Measurements from ENCODE around the gene GRIK4.

Gene GRIK4

DNA sequence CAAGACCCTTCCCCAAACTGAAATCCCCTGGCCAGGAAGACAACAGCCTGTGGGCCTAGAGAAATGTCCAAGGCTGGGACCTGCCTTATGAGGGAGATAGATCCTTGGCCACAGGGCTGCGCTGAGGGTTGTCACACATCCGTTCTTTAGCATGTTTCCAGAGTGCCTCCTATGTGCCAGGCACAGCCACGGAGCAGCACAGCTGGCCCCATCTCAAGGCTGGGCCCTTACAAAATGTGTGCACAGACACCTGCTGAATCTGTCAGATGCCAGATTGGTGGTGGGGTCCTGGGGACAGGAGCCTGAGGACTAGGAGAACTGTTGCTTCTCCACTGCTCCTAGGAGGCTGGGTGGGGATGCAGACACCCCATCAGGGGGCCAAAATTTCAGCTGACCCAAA, 11.2 kb downstream of the GRIK4 start:
- TF ChIP-seq, protein P1, sequence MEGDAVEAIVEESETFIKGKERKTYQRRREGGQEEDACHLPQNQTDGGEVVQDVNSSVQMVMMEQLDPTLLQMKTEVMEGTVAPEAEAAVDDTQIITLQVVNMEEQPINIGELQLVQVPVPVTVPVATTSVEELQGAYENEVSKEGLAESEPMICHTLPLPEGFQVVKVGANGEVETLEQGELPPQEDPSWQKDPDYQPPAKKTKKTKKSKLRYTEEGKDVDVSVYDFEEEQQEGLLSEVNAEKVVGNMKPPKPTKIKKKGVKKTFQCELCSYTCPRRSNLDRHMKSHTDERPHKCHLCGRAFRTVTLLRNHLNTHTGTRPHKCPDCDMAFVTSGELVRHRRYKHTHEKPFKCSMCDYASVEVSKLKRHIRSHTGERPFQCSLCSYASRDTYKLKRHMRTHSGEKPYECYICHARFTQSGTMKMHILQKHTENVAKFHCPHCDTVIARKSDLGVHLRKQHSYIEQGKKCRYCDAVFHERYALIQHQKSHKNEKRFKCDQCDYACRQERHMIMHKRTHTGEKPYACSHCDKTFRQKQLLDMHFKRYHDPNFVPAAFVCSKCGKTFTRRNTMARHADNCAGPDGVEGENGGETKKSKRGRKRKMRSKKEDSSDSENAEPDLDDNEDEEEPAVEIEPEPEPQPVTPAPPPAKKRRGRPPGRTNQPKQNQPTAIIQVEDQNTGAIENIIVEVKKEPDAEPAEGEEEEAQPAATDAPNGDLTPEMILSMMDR (IDR thresholded peaks at IDR 0.05; ENCODE audit: insufficient read depth, low read length, missing control alignments) = no peak
- DNase-seq (ENCODE audit: low read depth, low spot score) = no peak
- ChIA-PET CTCF (interaction anchor here (1.5 to 1.9 kb wide), 2 partner anchors 12 to 280 kb away, joined by 5 read pairs; partner anchors contain the start of gene GRIK4), POLR2A (no interaction called here)
- H3K4me3 ChIP-seq (ENCODE audit: low read depth, low read length) = no peak overlapping the region

DNA sequence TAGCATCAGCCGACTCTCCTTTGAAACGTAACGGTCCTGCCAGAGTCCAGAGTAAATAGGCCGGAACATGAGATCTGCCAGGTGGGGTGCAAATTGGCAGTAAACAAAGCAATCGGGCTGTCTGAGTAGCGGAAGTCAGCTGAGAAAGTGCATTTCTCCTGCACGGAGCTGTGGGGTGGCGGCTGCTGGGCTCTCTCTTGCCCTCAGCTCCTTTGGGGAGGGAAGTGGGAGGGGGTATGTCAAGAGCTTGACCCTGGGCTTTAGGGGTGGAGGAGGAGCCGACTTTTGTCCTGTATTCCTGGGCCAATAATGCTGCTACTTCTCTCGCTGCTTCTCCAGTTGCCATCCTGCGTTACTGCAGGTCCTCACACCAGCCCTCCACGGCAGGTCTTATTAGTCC, 11.6 kb downstream of the GRIK4 start:
- ChIA-PET CTCF (interaction anchor here (1.5 to 1.9 kb wide), 2 partner anchors 12 to 279 kb away, joined by 5 read pairs; partner anchors contain the start of gene GRIK4), POLR2A (no interaction called here)
- H3K4me3 ChIP-seq (ENCODE audit: low read depth, low read length) = no peak overlapping the region
- no peak for DNase-seq (ENCODE audit: low read depth, low spot score)
- TF ChIP-seq, protein P1 (IDR thresholded peaks at IDR 0.05; ENCODE audit: insufficient read depth, low read length, missing control alignments) = no peak

DNA sequence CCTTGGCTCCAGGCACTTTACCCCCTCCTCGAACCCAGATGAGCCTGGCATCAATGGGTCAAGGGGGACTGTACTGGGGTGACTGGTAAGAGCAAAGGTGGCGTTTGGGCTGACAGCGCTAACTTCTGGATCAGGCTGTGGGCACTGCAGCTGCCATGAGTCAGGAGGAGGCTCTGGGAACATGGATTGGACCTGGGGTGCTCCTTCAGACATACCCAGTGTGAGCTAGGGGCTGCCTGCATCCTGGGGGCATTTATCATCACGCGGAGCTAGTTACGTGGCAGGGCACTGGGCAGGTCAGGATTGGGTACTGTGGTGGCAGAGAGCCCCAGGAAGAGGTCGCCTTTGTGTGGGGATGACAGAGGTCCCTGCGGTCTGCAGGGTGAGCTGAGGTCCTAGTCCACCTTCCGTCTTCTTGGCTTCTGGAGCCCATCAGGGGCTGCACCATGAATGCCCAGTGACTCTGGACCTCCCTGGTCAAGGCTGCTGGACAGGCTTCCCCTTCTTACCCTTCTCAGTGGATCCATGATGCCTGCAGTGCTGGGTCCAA, 13.1 kb downstream of the GRIK4 start:
- POLR2A ChIA-PET = no interaction called here
- CTCF ChIA-PET = interaction anchor here (1.9 kb wide), 1 partner anchor 14 kb away, joined by 5 read pairs; the partner anchor contains the start of gene GRIK4

DNA sequence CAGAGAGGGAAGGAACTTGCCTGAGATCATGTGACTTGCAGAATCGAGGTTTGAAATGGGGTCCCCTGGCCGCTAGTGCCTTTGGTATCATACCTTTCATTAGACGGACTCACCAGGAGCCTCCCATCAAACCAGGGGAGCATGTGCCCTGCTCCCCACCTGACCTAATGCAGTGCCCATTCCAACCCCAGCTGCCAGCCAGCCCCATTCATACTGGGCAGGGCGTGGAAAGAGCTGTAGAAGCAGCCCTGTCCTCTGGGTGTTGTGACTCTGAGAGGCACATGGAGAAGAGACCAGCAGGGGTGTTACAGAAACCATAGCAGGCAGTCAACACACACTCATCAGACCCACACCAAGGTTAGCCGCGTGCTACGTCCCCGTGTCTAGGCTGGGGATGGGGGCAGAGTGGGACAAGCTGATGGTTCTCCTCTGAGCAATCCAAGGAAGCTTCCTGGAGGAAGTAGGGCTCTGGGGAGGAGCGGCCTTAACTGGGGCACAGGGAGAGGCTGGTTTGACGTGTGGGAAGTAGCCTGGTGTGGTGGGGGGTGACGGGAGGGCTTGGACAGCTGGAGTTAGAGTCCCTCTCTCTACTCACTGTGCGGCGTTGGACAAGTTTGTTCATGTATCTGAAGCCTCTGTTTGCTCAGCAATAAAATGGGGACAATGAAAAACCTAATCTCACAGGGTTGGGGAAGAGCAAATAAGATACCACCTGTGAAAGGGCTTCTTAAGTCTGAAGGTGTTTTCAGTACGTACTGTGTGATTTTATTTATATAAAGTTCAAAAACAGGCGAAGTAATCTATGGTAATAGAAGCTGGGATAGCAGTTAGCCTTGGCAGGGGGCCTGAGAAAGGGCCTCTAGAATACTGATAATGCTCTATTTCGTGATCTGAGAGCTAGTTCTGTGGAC, 14.0 kb downstream of the GRIK4 start:
- ChIA-PET POLR2A (no interaction called here), CTCF (interaction anchor here (1.4 to 1.5 kb wide), 2 partner anchors 13 to 15 kb away, joined by 3 to 4 read pairs; no protein-coding TSS in a partner anchor)
- no peak overlapping the region for H3K4me3 ChIP-seq (ENCODE audit: low read depth, low read length)
- DNase-seq (ENCODE audit: low read depth, low spot score) = no peak
- TF ChIP-seq, protein P1 (IDR thresholded peaks at IDR 0.05; ENCODE audit: insufficient read depth, low read length, missing control alignments) = no peak

More for the DNA sequence above, 13.1 kb downstream of the GRIK4 start:
- TF ChIP-seq, protein P1 (IDR thresholded peaks at IDR 0.05; ENCODE audit: insufficient read depth, low read length, missing control alignments) = no peak
- H3K4me3 ChIP-seq (ENCODE audit: low read depth, low read length) = no peak overlapping the region
- DNase-seq (ENCODE audit: low read depth, low spot score) = no peak

GRCh38 chr11:120526241-120526640, 14.7 kb downstream of the GRIK4 start:
- H3K4me3 ChIP-seq (ENCODE audit: low read depth, low read length) = no peak overlapping the region
- TF ChIP-seq, protein P1 (IDR thresholded peaks at IDR 0.05; ENCODE audit: insufficient read depth, low read length, missing control alignments) = no peak
- CTCF ChIA-PET = interaction anchor here (0.8 to 1.5 kb wide), 3 partner anchors 13 to 16 kb away, joined by 3 to 4 read pairs (median 3); no protein-coding TSS in a partner anchor
- POLR2A ChIA-PET = no interaction called here
- DNase-seq (ENCODE audit: low read depth, low spot score) = no peak

All from AG04449 (cell line).